ENCODE measurements around the gene RACK1. TPM values are rescaled to one million over a fixed set of nuclear protein-coding genes. Genes with fewer than 3 reads are reported as not detected.

RACK1 gene
- total and polyA plus RNA-seq, 2 donors = 2,408 to 2,993 TPM

Small RNA genes lying within 50 kb of the gene (small RNA-seq; reads per million reads assigned to genes)
- gene MIR4638 (not detected), gene SNORD95 (not detected), gene SNORD96A (not detected)

Other genes with a start within 250 kb of the RACK1 start
- 7.0 TPM for gene BTNL9, start 203.6 kb downstream of the RACK1 start, total RNA-seq
- gene BTNL9, start 203.6 kb downstream of the RACK1 start, polyA plus RNA-seq = 11.9 TPM
- gene OR2V1, start 112.7 kb downstream of the RACK1 start, total RNA-seq = not detected
- gene OR2V1, start 112.7 kb downstream of the RACK1 start, polyA plus RNA-seq = not detected
- not detected for gene OR2V2, start 96.3 kb downstream of the RACK1 start, total RNA-seq
- gene OR2V2, start 96.3 kb downstream of the RACK1 start, polyA plus RNA-seq = not detected
- 1.2 TPM for gene TRIM7, start 38.7 kb downstream of the RACK1 start, total RNA-seq
- gene TRIM7, start 38.7 kb downstream of the RACK1 start, polyA plus RNA-seq = 3.7 TPM
- gene TRIM41, start 20.6 kb downstream of the RACK1 start, total RNA-seq = 8.8 TPM
- 20.6 TPM for gene TRIM41, start 20.6 kb downstream of the RACK1 start, polyA plus RNA-seq
- gene TRIM52, start 17.2 kb upstream of the RACK1 start, total RNA-seq = 14.1 TPM
- gene TRIM52, start 17.2 kb upstream of the RACK1 start, polyA plus RNA-seq = 13.8 TPM
- 0.37 TPM for gene OR4F3, start 123.4 kb upstream of the RACK1 start, total RNA-seq
- not detected for gene OR4F3, start 123.4 kb upstream of the RACK1 start, polyA plus RNA-seq